GM19468 (cell line): ENCODE measurements around the gene CELF5.
"Not testable (repeated sequence)": the region's sequence is repeated elsewhere in the genome, so short reads cannot be mapped to it uniquely, and the experiment has no call there.

Source experiments
- ATAC-seq: cut with Tn5 transposase; IDR thresholded peaks from one replicate; pipeline ENCODE4 v1.9.1; 2021; ENCODE audit warnings: mild to moderate bottlenecking, moderate library complexity, moderate number of reproducible peaks; ENCODE audit not compliant: unreplicated experiment; ENCODE audit errors: extremely low read depth

CELF5 gene

DNA sequence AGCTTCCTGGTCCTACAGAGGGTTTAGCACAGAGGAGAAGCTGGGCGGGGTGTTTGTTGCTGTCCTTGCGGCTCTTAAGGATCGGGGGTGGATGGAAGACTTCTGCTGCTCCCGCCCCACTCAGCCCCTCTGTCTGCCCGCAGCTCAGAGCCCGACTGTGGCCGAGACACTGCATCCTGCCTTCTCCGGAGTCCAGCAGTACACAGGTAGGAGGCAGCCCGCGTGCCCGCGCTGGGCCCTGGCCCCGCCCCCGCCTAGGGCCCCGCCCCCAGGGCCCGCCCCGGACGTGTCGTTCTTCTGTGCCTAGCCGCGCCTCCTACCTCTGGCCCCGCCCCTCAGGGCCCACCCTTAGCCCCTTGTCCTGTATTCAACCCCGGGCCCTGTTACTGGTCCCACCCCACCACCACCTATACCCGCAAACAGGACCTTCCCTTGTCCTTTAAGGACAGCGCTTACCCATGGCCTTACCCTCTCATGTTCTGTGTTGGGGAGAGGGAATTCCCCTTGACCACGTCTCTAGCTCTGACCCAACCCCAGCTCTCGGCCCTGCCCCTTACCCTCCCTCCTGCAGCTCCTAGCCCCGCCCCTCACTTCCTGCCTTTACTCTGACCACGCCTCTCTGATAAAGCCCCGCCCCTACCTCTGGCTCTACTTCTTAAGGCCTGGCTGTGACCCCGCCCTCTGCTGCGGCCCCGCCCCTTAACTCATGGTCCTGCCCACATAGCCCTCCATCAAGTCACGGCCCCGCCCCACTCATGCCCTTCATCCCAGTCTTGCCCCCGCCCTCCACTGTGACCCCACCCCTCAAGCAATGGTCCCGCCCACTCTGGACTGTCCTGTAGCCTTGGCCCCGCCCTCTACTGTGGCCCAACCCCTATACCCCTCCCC lies 60.5 kb downstream of the CELF5 start:
- no peak for ATAC-seq

DNA sequence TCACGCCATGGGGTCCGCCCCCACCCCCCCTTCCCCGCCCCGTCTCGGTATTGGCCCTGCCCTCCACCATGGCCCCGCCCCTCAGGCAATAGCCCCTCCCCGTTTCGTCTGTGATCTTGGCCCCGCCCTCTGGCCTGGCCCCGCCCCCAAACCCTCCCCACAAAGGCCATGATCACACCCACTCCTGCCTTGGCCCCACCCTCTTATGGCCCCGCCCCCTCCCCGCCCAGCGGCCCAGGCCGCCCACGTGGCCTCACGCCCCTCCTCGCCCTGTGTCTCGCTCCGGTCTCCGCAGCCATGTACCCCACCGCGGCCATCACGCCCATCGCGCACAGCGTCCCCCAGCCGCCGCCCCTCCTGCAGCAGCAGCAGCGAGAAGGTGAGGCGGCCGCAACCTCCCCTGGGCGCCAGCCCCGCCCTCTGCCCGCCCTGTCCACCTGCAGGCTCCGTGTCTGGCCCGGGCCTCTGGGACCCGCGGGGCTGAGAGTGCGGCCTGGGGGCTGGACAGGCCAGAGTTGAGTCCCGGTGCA lies 61.3 kb downstream of the CELF5 start:
- ATAC-seq = no peak

DNA sequence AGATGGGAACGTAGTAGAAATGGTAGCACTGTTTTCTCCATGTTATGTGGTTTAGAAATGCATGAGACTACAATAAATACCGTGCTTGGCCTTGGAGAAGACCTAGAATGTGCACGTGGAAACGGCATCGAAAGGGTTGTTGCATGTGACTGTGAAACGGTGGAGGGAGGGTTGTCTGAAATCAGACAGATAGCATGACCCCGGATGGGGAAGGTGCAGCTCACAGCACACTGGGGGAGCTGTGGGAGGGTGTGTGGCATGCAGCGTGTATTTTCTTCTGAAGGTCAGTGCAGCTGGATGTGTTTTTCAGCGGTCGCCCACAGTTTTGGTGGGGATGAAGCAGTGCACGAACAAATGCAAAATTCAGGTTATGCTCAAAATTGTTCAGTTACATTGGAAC lies 63.4 kb downstream of the CELF5 start:
- ATAC-seq = no peak

DNA sequence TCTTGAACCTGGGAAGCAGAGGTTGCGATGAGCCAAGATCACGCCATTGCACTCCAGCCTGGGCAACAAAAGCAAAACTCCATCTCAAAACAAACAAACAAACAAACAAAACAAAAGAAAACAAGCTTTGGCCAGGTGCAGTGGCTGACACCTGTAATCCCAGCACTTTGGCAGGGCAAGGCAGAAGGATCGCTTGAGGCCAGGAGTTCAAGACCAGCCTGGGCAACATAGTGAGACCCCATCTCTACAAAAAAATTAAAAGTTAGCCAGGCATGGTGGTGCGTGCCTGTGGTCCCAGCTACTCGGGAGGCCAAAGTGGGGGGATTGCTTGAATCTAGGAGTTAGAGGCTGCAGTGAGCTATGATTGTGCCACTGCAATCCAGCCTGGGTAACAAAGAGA lies 64.0 kb downstream of the CELF5 start:
- ATAC-seq = not testable (repeated sequence)

DNA sequence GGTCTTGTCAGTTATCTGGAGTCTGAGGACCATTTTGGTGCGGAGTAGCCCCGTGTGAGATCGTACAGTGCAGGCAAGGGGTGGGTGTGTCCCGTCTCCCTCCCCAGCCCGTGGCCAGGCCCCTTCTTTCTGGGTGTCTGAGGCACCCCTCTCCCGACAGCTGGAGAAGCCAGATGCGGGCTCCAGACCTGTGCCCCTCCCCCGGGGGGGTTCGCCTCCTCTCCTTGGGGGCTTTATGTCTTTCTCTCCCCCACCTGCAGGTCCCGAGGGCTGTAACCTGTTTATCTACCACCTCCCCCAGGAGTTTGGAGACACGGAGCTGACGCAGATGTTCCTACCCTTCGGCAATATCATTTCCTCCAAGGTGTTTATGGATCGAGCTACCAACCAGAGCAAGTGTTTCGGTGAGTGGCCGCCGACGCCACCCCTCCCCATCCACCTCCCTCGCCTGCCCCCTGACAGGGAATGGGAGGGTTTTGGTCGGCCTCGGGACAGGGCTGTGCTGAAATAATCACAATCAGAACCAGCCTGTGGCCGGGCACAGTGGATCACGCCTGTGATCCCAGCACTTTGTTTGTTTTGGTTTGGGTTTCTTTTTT lies 65.6 kb downstream of the CELF5 start:
- no peak for ATAC-seq

DNA sequence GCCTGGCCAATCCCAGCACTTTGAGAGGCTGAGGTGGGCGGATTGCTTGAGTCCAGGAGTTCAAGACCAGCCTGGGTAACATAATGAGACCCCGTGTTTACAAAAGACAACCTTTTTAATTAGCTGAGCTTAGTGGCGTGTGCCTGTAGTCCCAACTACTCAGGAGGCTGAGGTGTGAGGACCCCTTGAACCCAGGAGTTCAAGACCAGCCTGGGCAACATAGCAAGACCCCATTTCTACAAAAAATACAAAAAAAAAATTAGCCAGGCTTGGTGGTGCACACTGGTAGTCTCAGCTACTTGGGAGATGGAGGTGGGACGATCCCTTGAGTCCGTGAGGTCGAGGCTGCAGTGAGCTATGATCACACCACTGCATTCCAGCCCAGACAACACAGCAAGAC lies 66.4 kb downstream of the CELF5 start:
- ATAC-seq = not testable (repeated sequence)

DNA sequence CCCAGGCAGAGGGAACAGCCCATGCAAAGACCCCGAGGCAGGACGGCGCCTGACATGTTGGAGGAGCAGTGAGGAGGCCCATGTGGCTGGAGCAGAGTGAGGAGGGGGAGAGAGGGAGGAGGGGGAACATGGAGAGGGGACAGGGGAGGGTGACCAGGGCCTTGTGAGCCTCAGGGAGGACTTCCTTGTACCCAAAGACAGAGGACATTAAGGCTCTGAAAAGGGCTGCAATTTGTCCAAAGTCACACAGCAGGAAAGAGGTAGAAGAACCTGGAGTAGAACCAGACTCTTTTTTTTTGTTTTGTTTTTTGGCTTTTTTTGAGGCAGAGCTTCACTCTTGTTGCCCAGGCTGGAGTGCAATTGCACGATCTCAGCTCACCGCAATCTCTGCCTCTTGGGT lies 67.2 kb downstream of the CELF5 start:
- ATAC-seq = no peak

DNA sequence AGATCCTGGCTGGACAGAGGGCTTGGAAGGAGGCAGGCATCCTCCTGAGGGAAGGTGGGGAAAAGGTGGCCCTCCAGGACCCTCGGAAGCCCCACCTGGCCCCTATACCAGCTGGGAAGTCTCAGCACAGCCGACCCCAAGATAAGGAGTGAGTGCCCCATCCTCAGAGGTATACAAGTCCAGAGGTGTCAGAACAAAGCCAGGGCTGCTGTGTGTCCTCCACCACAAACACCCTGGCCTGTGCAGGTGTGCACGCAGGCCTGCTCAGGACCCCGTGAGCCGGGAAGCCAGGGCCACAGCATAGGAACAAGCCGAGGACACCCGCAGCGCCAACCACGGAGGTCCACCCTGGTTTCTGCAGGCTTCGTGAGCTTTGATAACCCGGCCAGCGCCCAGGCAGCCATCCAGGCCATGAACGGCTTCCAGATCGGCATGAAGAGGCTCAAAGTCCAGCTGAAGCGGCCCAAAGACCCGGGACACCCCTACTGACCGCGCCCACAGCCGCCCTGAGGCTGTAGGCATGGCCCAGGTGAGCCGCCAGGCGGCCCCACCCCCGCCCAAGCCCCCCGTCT lies 68.6 kb downstream of the CELF5 start:
- no peak for ATAC-seq

DNA sequence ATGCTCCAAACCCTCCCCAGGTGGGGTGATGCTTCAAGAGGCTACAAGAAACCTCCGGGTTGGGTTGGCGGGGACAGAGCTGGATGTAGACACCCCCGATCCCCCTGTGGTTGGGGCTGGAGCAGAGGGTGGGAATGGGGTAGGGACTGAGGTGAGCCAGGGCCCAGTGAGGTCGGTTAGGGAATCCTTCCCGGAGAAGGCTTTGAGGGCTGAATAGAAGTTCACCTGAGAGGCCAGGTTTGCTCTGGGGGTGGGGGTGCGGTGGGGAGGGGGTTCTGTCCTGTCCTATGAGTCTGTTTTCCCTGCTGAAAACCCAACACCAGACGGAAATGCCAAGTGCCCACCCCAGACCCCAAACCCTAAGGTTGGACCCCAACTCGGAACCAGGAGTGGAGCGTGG lies 69.1 kb downstream of the CELF5 start:
- no peak for ATAC-seq

DNA sequence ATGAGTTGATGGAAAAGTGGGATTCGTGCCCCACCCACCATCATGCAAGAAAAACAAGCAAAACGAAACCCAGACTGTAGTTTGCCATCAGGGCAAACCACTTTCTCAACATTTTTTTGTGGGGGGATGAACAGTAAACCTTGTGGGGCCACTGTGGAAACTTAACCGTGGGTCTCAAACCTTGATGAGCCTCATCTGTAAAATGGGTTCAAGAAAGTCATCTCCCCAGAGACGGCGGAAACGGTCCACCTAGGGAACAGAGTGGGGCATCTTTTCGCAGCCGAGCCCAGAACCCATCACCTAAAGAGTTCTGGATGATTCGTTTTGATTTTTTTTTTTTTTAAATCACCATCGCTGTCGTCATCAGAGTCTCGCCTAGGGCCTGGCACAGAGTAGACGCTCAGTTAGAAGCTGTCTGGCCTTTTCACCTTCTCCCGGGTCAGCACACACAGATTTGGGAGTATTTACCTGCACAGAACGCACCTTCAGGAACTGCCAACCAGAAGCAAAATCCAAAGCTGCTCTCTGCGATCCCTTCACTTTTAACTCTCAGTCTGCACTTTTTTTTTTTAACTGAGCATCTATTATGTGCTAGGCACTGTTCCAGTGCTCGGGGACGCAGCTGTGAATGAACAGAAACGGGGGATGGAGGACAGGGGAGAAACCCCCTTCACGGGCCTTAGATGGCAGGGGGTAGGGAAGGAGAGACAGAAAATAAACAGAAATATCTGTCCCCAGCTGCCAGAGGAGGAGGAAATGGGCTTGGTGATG lies 69.8 kb downstream of the CELF5 start:
- no peak for ATAC-seq

DNA sequence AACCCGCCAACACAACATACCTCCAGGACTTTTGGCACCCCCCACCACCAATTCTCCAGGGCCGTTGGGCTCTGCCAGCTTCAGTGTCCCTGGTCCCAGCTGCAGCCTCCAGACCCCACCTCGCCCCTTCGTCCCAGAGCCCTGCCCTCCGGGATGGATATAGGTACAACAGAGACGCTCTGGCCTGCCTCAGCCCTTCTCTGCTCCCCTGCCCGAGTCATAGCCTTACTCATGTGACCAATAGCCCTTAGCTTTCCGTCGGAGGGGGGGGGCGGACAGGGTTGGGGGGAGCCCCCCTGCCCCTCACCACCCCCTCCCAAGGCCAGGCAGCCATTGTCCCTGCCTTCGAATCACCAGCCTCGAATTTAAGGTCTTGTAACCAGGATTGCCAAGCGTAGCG lies 71.1 kb downstream of the CELF5 start:
- no peak for ATAC-seq

DNA sequence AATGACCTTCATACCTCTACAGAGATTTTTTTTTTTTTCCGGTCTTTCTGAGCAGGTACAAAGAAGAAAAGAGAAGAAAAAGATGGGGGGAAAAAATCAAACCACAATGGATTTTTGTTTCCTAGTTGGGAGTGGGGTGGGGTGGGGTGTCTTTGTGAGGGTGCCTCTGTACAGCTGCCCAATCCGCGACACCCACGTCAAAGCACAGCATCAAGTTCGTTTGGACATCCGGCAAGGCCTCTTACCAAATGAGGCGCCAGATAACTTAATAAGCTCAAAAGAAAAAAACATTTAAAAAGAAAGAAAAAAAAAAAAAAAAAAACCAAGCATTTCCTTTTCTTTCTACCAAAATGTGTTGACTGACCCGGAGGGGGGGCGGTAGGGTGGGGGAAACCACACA lies 71.6 kb downstream of the CELF5 start:
- no peak for ATAC-seq

DNA sequence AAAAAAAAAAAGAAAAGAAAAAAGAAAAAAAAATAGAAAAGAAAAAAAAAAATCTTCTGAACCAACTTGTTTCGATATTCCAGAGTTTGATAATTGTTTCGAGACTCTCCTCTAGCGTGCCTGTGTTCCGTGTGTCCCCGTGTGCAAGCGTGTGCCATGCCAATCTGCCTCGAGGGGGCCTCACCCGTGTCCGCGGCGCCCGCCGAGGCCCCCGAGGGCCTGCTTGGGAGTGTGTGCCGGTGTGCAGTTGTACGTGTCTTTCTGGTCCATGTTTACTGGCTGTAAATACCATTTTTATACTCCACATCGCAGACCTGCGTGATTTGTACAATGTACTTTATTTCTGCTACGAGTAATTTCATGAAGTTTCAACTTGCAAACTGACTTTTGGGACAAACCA lies 72.0 kb downstream of the CELF5 start:
- no peak for ATAC-seq

DNA sequence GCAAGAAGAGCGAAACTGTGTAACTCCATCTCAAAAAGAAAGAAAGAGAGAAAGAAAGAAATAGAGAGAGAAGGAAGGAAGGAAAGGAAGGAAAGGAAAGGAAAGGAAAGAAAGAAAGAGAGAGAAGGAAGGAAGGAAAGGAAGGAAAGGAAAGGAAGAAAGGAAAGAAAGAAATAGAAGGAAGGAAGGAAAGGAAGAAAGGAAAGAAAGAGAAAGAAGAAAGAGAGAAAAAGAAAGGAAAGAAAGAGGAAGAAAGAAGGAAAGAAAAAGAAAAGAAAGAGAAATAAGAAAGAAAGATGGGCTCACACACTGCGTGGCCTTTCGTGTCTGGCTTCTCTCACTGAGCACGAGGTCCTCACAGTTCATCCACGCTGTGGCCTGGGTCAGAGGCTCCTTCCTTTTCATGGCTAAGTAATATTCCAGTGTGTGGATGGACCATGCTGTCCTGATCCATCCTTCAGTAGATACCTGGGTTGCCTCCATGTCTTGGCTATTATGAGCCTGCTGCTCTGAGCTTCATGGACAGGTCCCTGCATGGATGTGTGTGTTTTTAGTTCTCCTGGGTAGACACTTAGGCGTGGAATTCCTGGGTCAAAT lies 74.5 kb downstream of the CELF5 start:
- ATAC-seq = no peak

DNA sequence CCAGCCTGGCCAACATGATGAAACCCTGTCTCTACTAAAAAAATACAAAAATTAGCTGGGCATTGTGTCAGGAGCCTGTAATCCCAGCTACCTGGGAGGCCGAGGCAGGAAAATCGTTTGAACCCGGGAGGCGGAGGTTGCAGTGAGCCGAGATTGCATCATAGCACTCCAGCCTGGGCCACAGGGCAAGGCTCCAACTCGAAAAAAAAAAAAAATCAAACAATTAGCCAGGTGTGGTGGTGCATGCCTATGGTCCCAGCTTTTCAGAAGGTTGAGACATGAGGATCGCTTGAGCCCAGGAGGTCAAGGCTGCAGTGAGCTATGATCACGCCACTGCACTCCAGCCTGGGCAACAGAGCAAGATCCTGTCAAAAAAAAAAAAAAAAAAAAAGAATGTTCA lies 76.1 kb downstream of the CELF5 start:
- not testable (repeated sequence) for ATAC-seq

DNA sequence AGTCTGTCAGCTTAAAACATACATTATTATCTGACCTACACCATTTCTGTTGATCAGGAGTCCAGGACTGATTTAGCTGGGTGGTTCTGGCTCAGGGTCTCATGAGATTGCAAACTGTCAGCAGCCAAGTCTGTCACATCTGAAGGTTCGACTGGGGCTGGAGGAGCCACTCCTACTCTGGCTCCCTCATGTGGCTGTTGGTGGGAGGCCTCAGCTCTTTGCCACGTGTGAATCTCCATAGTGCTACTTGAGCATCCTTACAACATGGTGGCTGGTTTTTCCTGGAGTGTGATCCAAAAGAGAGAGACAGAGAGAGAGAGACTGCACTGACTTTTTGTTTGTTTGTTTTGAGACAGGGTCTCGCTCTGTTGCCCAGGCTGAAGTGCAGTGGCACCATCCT lies 78.3 kb downstream of the CELF5 start:
- no peak for ATAC-seq

DNA sequence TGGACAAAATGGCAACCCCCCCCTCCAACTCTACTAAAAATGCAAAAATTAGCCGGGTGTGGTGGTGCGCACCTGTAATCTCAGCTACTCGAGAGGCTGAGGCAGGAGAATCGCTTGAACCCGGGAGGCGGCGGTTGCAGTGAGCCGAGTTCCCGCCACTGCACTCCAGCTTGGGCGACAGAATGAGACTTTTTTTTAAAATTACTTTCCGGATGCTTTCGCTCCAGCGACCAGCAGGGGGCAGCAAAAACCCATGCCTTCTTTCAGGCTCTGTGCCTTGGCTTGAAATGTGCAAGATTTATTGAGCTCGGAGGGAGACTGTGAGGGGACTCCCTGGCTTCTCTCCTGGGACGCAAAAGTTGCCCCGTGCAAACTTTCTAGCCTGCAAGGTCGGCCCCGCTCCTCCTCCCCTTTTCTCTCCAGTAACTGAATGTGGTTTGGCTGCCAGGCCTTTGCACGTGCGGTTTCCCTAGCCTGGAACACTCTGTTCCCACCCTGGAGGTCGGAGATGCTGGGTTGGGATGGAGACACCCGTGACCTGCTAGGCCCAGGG lies 80.5 kb downstream of the CELF5 start:
- ATAC-seq = no peak

DNA sequence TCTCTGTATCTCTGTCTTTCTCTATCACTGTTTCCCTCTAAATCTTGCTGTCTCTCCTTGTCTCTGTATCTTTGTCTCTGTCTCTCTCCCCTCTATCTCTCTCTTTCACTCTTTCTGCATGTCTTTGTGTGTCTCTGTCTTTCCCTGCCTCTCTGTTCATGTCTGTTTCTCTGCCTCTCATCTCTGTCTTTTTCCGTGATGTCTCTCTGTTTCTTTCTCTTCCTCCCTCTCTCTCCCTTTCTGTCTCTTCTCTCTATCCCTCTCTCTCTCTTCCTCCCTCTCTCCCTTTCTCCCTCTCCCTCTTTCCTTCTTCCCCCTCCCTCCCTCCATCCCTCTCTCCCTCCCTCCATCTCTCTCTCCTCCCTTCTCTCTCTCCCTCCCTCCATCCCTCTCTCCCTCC lies 85.3 kb downstream of the CELF5 start:
- no peak for ATAC-seq

DNA sequence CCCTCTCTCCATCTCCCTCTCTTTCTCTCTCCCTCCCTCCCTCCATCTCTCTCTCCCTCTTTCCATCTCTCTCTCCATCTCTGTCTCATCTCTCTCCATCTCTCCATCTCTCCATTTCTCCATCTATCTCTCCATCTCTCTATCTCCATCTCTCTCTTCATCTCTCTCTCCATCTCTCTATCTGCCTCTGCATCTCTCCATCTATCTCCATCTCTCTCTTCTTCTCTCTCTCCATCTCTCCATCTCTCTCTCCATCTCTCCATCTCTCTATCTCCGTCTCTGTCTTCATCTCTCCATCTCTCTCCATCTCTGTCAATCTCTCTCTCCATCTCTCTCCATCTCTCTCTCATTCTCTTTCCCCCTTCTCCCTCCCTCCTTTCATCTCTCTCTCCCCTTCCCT lies 85.8 kb downstream of the CELF5 start:
- no peak for ATAC-seq

DNA sequence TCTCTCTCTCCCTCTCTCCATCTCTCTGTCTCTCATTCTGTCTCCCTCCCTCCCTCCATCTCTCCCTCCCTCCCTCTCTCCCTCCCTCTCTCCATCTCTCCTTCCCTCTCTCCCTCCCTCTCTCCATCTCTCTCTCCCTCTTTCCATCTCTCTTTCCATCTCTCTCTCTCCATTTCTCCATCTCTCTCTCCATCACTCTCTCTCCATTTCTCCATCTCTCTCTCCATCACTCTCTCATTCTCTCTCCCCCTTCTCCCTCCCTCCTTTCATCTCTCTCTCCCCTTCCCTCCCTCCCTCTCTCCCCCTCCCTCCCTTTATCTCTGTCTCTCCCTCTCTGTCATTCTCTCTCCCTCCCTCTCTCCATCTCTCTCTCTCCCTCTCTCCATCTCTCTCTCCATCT lies 86.2 kb downstream of the CELF5 start:
- no peak for ATAC-seq
